Stimulated activated CD4-positive, alpha-beta T cell treated with anti-CD3 and anti-CD28 coated beads, Interleukin-12 subunit alpha, Interleukin-12 subunit beta, amount 100 ng/mL, for 48 hours (primary cell): Measurements from ENCODE around the gene AZU1.
A peak's percentile ranks its signal among the peaks of the same experiment; 100 is the strongest.
"Not testable (repeated sequence)": the region's sequence is repeated elsewhere in the genome, so short reads cannot be mapped to it uniquely, and the experiment has no call there.

Experiments used
- DNase-seq, 3 donors: peaks; one replicate each; pipeline ENCODE4 v3.0.0-alpha.2; 2020; ENCODE audit warnings: low read depth in 2 of 3, low spot score in 1 of 3

Gene AZU1

DNA sequence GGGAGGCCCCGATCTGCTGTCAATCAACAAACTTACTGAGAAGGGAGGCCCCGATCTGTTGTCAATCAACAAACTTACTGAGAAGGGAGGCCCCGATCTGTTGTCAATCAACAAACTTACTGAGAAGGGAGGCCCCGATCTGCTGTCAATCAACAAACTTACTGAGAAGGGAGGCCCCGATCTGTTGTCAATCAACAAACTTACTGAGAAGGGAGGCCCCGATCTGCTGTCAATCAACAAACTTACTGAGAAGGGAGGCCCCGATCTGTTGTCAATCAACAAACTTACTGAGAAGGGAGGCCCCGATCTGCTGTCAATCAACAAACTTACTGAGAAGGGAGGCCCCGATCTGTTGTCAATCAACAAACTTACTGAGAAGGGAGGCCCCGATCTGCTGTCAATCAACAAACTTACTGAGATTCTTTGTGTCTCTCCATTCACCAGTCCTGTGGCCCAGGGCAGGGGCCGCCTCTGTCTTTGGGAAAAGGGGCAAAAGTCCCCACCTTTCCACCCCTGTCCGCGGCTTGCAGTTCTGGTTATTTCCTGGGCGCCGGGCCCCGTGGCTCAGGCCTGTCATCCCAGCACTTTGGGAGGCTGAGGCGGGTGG, 26.1 kb downstream of the AZU1 start:
- not testable (repeated sequence) for DNase-seq

DNA sequence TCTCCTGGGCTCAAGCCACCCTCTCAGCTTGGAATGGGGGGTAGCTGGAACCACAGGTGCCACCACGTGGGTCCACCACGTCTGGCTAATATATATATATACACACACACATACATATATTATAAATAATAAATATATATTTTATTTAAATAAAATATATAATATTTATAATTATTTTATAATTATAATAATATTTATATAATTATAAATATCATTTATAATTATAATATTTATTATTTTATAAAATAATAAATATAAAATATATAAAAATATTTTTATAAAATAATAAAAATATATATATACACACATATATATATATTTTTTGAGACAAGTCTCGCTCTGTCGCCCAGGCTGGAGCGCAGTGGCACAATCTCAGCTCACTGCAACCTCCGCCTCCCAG, 26.9 kb downstream of the AZU1 start:
- no peak for DNase-seq

DNA sequence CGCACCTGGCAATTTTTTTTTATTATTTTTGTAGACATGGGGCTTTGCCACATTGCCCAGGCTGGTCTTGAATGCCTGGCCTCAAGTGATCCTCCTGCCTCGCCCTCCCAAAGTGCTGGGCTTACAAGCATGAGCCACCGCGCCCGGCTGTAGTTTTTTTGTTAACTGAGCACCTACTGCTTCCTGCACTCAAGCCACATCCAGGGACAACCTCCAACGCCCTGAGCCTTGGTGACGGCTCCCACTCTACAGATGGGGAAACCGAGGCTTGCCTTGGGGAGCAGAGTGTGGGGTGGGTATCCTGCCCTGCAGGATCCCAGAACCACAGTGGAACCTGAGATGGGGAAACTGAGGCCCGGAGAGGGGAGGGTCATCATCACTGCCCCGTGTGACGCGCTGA, 27.5 kb downstream of the AZU1 start:
- DNase-seq, result no peak

DNA sequence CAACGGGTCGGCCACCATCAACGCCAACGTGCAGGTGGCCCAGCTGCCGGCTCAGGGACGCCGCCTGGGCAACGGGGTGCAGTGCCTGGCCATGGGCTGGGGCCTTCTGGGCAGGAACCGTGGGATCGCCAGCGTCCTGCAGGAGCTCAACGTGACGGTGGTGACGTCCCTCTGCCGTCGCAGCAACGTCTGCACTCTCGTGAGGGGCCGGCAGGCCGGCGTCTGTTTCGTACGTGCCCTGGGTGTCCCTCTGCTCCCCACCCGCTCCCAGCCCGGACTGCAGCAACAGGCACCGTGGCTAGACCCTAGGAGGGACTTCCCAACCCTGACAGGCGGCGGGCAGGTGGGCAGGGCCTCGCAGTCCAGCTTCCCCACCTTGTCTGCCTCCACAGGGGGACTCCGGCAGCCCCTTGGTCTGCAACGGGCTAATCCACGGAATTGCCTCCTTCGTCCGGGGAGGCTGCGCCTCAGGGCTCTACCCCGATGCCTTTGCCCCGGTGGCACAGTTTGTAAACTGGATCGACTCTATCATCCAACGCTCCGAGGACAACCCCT, 28.0 kb downstream of the AZU1 start:
- no peak for DNase-seq

DNA sequence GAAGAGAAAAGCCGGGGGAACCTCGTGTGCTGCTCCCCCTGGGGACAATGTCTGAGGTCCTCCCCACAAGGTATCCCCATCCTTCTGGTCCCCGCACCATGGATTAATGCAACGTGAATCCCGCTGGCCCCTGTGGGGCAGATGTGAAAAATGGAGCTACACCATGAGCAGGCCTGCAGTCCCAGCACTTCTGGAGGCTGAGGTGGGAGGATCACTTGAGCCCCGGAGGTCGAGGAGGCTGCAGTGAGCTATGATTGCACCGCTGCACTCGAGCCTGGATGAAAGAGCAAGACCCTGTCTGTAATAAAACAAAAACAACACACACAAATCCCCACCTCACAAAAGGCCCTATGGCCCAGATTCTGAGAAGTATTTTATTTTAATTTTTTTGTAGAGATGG, 30.6 kb downstream of the AZU1 start:
- DNase-seq, result no peak

DNA sequence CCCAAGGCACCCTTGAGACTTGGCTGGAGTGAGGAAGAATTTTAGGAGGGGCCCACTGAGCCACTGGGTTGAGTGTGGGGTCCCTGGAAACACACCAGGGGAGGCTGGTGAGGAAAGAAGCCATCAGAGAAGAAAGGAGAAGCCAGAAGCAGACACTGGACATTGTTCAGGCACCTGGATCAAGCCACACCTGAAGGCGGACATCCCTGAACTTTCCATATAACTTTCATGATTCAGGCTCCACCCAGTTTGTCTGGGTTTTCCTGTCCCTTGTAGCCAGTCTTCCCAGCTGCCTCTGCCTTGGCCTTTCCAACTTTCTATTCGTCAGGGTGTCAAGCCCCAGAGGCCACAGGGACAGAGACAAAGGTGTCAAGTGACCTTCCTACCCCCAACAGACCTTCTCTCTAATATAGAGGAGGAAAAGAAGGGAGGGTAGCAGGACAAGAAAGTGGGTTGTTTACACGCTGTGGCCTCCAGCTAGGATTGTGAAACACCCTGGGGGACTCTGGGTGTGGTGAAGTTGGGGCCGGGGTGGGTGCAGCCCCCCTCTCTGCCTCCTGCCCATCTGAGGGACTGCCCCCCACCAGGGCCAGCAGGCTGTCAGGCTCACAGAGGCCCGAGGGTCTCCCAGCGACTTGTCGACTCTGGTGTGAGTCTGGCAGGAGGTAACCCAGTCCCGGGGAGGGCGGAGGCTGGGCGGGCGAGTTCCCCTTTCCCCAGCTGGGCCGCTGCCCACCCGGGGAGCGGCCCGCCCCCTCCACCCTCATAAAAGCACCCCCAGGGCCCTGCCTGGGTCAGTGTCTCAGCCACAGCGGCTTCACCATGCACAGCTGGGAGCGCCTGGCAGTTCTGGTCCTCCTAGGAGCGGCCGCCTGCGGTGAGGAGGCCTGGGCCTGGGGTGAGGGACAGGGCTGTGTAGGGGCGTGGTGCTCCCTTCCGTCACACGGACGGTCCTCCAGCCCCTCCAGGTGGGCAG, 31.5 kb downstream of the AZU1 start, which contains the start of gene CFD:
Gene CFD (plus strand): TSS at position 797 of the 976 bp plus-strand sequence. CDS start 26 bp downstream, at position 823.
- no peak for DNase-seq

DNA sequence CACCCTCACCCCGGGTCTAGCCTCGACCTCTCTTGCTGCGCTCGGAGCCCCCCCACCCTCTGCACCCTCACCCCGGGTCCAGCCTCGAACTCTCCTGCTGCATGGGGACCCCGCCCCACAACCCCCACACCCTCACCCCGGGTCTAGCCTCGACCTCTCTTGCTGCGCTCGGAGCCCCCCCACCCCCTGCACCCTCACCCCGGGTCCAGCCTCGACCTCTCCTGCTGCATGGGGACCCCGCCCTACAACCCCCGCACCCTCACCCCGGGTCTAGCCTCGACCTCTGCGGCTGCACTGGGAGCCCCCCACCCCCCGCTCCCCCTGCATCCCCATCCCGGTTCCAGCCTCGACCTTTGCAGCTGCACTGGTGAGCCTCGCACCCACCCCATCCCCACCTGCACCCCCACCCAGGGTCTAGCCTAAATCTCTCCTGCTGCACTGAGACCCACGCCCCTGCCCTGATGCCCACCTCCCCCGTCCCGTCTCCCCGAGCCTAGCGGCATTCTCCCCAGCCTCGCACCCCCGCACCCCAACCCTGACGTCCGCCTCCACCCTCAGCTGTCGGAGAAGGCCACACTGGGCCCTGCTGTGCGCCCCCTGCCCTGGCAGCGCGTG, 33.6 kb downstream of the AZU1 start:
- DNase-seq, result no peak

DNA sequence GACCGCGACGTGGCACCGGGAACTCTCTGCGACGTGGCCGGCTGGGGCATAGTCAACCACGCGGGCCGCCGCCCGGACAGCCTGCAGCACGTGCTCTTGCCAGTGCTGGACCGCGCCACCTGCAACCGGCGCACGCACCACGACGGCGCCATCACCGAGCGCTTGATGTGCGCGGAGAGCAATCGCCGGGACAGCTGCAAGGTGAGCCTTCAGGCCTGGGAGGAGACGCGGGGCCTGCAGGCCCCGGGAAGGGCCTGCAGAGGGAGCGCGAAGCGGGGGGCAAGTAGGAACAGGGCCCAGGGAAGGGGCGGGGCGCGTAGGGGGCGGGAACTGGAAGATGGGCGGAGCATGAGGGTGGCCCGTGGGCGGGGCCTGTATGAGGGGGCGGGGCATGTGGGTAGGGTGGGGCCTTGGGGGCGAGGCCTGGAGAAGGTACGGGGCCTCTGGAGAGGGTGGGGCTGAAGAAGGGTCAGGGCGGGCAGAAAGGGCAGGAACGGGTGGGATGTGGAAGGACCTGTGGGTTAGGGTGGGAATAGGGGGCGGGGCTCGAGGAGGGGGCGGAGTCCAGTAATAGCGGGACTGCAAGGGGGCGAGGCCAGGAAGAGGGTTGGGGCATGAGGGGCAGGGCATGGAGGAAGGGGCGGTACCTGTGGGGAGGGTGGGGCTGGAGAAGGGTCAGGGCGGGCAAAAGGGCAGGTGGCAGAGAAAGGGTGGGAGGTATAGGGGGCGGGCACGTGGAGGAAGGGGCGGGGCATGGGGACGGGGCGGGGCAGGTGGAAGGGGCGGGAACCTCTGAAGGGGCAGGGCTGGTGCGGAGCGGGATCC, 34.3 kb downstream of the AZU1 start:
- DNase-seq, result peak; percentile 48 to 75 (median 65)

DNA sequence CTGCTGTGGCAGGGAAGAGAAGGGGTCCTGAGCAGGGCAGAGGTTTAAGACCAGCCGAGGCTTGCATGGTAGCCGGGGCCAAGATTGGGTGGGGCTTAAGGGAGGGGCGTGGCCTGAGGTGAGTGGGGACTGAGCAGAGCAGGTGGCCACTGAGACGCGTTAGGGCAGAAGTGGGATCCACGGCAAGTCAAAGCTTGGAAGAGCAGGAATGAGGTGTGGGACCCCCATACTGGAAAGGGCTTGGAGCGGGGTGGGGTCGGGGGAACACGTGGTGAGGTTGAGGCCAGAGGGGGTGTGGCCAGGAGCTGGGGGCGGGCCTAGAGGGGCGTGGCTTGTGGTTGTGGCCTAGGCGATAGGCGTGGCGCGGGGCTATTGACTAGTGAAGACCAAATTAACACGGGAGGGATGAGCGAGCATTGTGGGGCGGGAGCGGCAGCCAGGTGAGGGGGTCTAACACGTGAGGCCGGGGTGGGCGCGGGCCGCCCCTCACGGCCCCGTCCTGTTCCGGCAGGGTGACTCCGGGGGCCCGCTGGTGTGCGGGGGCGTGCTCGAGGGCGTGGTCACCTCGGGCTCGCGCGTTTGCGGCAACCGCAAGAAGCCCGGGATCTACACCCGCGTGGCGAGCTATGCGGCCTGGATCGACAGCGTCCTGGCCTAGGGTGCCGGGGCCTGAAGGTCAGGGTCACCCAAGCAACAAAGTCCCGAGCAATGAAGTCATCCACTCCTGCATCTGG, 35.1 kb downstream of the AZU1 start:
- DNase-seq, result peak; percentile 69 to 85 (median 74)

DNA sequence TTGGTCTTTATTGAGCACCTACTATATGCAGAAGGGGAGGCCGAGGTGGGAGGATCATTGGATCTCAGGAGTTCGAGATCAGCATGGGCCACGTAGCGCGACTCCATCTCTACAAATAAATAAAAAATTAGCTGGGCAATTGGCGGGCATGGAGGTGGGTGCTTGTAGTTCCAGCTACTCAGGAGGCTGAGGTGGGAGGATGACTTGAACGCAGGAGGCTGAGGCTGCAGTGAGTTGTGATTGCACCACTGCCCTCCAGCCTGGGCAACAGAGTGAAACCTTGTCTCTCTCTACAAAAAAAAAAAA, 35.6 kb downstream of the AZU1 start:
- no peak for DNase-seq

DNA sequence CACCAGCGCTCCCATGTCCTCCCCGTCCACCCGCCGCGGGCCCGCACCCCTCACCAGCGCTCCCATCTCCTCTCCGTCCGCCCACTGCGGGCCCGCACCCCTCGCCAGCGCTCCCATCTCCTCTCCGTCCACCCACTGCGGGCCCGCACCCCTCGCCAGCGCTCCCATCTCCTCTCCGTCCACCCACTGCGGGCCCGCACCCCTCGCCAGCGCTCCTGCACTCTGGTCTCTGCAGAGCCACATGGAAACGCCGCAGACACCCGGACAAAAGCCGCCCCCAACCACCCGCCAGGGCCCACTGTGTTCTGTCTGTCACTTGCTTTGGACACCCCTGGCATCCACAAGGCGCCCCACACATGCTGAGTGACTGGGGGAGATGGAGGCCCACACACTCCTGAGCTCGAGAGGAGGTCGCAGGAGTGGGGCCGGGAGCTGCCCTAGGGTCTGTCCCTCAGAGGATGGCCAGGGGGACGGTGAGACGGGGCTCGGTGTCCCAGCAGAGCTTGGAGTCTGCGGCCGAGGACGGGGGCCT, 39.2 kb downstream of the AZU1 start:
- DNase-seq, result no peak

DNA sequence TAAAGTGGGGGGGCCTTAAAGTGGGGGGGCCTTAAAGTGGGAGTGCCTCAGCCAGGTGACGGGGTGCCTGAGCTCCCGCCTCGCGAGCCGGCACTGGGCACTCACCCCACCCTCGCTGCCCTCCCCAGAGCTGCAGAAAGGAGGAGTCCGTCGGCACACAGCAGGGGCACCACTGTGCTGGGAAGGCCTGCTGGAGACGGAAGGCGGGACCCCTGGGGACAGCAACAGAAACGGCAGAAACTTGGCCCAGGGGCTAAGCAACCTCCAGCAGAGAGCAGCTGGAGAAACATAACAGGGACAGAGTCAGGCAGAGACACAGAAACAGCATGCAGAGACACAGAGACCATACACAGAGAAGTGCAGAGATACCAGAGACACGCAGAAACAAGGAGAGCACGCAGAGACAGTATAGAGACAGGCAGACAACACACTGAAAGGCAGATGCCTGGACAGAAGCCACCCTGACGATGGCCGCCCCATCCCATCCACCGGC, 39.7 kb downstream of the AZU1 start:
- DNase-seq, result no peak

DNA sequence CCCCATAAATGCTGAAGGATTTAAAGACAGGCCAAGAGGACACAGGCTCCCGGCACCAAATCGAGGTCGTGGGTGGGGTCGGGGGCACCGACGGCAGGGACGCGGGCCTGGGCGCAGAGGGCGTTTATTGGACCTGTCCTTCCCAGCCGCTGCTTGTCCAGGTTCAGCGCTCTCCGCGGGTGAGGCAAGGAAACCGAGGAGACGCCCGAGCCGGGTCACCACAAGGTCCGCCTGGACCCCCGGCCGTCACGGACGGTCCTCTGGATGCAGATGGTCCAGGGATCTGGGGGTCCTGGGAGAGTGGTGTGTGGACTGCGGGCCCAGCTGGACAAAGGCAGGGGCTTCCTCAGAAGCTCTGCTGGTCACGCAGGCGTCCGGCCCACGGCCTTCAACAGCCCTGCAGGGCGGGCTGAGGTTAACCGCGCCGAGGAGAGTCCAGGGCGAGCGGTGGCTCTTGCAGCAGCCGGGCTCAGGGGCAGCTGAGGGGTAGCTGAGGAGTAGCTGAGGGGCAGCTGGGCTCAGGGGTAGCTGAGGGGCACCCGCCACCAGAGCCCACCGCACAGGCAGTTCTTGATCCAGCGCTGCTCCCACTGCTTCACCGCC, 40.3 kb downstream of the AZU1 start:
- no peak for DNase-seq

DNA sequence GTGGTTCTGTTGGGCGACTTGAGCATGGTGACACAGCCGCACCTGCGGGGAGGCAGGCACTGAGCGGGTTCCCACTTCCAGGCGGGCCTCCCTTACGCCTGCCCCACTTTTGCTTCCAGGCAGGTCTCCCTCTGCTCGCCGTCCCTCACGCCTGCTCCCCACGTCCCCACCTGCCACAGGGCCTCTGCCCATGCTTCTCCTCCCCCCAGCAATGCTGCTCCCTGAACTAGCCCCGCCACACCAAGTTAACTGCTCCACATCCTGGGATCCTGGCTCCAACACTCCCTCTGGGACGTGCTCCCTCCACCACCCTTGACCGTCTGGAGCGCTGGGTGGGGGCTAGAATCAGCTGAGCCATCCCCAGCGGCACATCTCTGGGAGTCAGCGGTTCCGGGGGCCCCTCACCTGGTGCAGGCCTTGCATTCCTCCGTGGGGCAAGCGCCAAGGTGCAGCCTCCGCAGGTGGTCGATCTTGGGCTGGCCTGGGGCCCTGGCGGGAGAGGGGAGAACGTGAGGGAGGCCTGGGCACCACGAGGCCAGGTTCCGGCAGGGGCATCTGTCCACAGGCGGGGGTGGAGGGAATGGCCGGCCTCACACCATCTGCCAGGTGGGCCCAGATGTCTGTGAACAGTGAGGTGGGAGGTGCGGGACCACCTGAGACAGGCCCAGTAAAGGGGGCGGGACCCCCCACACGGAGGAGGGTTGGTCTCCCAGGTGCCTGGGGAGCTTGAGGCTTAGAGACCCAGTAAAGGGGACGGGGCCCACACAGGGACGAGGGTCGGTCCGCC, 41.0 kb downstream of the AZU1 start:
- no peak for DNase-seq

DNA sequence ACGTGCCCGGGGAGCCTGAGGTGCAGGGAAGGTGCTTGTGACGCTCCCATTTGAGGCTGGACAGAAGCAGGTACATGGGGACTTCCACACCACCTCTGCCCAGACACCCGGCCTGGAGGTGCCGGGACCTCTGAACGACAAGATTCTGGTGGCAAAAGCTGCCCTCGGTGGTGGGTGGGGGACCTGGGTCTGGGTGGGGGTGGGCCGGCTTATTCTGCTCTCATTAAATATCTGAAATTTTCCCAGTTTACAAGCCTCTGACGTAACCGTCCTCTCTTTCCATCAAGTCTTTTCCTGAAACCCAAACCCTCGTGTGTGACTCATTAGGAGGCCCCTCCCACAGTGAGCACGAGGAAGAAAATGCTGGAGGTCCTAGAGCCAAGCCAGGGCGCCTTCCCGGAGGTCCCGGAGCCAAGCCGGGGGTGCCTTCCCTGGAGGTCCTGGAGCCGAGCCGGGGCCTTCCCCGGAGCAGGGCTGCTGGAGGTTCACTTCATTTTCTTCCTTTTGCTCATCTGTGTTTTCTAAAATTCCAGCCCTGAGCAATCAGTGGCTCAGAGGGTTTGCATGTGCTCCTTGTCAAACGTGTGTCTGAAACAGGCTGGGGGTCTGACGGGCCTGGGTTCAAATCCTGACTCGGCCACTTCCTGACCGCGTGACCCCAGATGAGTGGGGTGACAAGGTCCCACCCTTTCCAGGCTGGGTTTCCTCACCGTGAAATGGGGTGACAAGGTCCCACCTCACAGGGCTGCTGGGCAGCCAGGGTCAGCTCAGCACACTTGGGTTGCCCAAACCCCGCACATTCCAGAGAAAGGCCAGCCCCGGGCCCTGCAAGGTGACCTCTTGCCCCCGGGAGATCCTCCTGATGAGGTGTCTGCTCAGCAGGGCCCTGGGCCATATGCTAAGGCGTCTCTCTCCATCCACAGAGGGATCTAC, 41.9 kb downstream of the AZU1 start:
- DNase-seq, result no peak

DNA sequence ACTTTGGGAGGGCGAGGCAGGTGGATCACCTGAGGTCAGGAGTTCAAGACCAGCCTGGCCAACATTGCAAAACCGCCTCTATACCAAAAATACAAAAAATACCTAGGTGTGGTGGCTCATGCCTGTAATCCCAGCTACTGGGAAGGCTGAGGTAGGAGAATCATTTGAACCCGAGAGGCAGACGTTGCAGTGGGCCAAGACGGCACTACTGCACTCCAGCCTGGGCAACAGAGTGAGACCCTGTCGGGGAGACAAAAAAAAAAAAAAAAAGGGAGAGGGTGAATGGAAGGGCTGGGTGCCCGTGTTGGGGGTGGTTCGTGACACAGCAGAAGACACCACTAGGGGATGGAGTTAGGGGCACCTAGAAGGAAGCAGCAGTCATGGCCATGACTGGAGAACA, 42.7 kb downstream of the AZU1 start:
- no peak for DNase-seq

DNA sequence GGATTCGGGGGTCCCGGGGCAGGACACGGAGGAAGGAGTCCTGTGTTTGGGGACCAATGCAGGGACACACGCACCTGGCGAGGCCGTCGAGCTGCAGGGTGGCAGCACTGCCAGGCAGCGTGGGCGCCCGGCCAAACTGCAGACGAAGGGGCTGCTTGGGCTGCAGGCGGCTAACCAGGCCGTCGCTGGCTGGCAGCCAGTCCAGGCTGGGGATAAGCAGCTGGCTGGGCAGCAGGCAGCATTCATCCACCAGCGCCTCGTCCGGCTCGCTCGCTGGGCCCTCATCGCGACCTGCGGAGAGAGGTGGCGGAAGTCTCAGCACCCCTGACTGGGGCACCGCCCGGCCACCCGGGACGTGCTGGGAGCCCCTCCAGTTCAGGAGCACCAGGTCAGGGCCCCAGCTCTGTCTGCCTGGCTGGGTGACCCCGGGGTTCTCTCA, 43.3 kb downstream of the AZU1 start:
- DNase-seq, result no peak
